Measurements from ENCODE around the gene GRIK3.
"Not testable (repeated sequence)": the region's sequence is repeated elsewhere in the genome, so short reads cannot be mapped to it uniquely, and the experiment has no call there.

The GRIK3 gene

GRCh38 chr1:36900128-36900527 is 134.2 kb downstream of the GRIK3 start:
- DNase-seq: no peak

- not testable (repeated sequence) for DNase-seq
These were observed 136.5 kb downstream of the GRIK3 start for GRCh38 chr1:36897813-36898212.

GRCh38 chr1:36894824-36895223 is 139.5 kb downstream of the GRIK3 start:
- DNase-seq: no peak

- DNase-seq: no peak
These were observed 143.5 kb downstream of the GRIK3 start for GRCh38 chr1:36890776-36891175.

DNA sequence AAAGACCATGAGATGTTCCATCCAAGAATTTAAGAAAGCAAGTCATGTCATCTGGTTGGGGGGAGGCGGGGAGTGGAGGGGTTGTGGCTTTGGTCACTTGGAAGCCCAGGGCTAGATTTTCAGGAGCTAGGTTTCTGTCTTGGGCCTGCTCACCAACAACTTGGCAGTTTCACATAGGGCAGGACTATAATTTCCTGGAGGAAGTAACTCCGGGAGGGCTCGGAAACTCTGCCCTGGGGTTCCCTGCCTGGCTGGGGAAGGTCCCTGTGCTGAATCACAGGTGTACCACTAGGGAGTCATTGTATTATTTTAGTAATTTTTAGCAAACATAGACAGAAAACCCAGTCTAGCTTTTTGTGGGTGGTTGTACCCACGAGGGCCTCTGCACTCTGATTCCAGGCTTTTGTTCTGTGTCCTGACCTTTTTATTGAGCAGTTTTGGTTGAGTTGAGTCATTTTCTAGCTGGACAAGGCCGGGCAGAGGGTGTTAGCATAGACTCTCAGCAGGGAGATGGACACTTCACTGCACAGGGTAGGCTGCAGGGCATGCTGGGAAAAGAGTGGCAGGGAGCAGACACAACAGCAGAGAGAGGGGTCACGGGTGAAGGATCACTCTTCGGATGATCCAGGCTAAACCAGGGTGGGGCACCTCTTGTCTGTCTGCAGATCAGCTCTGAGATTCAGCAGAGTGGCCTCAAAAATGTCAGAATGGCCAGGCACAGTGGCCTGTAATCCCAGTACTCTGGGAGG is 144.7 kb downstream of the GRIK3 start:
- DNase-seq: no peak

- no peak for DNase-seq
These were observed 145.4 kb downstream of the GRIK3 start for GRCh38 chr1:36888811-36889477.

DNA sequence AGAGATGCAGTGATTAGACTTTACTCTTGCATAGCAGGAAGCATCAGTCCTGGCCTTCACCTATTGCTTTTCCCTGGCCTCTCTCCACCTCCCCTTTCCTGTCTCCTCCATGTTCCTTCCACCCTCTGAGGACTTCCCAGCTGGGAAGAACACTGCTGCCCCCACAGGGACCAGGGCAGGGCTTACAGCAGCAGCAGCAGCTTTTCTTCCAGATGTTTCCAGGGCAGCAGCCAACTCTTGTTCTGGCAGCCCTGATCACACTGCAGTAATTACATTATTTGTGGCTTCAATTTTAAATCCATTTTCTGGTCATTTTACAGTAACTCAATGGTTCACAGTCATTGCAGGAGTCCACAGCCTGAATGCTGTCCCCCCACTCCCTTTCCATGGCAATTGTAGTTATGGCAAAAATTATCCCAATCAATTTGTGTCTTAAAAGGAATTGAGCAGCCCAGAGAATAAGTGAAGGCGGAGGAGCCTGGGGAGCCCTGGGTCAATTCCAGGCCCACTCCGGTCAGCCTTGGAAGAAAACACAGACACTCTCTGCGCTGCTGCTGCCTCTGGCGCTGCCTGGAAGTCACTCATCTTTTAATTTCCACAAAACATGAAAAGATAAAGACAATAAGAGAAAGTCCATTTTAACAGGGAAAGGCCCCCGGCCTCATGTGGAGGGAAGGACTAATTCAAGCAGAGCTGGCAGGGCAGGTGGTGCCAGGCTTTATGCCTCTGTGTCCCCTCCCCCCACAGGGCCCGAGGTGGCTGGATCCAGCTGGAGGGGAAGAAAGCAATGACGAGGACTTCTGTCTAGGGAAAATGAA is 148.6 kb downstream of the GRIK3 start:
- no peak for DNase-seq

- no peak for DNase-seq
These were observed 149.5 kb downstream of the GRIK3 start for GRCh38 chr1:36884801-36885200.

DNA sequence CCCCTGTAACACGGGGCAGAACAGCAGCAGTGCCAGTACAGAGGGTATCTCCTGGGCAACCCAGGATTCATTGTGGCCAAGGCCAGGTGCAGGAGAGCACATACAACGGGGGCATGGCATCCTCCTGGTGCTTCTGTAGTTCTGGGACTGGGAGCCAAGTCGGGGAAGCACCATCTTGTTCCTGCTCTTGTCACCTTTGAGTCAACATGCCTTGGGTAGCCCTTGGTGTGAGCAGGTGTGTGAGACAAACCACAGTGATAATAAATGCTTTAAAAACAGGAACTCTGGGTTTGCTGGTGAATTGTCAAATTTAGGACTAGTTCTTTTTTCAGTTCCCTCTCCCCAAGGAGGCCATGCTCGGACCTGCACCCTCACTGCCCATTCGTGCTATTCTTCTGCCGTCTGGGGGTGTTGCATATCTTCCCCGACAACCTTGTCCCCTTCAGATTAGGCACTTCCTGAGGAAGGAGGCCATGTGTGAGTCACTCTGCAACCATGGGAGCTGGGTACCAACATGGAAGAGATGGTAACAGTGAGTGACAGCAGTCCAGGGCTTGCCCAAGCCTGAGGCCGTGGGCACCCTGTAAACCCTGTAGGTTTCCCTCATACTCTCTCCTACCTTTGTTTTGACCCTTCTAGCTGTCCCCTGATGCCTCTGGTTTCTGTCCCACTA is 150.2 kb downstream of the GRIK3 start:
- no peak for DNase-seq

- no peak for DNase-seq
These were observed 150.9 kb downstream of the GRIK3 start for GRCh38 chr1:36883315-36883949.

GRCh38 chr1:36882536-36883285 is 151.6 kb downstream of the GRIK3 start:
- DNase-seq: no peak

GRCh38 chr1:36881541-36881940 is 152.8 kb downstream of the GRIK3 start:
- no peak for DNase-seq

DNA sequence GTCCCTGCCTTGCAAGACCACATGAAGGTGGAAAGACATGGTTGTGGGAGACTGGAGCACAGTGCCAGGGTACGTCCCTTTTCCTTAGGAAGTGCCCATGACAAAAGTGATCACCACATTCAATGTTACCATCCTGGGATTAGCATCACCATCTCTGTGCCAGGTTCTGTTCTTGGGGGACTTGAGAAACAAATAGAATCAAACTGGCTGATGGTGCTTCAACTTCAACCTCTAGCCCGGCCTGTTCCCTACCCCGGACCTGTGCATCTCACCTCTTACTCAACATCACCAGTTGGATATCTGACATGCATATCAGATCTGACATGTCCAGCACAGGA is 153.3 kb downstream of the GRIK3 start:
- DNase-seq: no peak

GRCh38 chr1:36880155-36881067 is 153.9 kb downstream of the GRIK3 start:
- DNase-seq: no peak

GRCh38 chr1:36879613-36880012 is 154.7 kb downstream of the GRIK3 start:
- no peak for DNase-seq

DNA sequence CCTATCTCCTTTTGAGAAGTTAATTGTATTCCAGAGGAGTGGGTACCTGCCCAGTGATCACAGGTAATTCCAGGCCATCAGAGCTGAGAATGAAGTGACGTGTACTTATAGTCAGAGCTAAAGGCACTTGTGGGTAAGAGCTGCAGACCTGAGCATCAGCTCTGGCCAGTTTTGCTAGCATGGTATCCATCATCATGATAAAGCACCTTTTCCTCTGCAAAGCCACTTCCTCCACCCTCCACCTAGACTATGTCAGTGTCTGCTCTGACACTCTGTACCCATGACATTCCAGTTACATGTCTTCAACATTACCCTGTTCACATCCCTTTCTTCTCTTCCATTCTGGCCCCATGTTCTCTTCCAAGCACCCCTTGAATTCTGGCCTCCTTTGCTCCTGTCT is 157.3 kb downstream of the GRIK3 start:
- DNase-seq: no peak

DNA sequence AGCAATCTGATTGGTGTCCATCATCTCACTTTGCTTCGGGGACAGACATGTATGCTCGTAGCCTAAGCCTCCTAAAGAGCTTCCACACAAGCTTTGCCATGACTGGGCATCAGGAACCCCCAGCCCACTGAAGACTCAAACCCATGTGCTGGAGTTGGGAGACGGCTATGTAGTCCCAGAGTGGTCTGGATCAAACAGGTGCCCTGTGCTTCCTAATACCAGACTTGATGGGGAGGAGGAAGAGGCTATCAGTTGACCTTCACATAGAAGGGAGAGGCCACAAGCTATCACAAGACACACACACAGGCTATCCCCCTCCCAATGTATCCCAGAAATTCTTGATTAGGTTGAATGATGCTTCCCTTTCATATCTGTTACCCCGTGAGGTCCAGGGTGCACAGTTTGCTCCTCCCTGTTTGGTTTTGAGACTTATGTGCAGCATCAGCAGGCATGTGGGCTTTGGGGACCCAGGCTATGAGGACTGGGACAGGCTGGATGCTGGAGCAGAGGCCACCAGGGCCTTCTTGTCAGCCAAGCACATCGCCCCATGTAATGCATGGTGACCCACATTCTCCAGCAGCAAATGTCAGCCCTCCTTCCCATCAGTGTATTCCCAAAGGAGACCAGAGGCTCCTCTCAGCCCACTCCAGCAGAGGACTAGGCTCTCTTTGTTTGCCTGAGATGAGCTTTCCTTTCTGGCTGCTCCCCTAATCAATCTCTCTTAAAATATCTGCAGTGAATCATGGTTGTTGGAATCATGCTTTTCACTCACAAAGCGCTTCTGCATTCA is 159.8 kb downstream of the GRIK3 start:
- DNase-seq: no peak

DNA sequence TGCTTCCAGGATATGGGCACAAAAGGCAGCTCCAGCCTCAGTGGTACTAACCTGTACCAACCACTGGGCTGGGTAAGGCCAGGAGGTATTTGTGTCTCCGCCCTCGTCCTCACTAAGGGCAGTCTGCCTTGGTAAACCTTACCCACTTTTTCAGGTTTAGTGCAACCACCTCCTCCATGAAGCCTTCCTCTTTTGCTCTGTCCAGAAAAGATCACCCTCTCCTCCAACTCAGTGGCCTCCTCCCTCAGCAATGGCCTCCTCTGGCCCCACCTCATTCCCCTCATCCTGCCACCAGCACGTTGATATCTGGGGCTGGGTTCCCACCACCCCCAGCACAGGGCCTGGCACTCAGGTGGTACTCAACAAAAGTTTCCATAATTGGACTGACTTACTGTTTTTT is 161.5 kb downstream of the GRIK3 start:
- DNase-seq: no peak

DNA sequence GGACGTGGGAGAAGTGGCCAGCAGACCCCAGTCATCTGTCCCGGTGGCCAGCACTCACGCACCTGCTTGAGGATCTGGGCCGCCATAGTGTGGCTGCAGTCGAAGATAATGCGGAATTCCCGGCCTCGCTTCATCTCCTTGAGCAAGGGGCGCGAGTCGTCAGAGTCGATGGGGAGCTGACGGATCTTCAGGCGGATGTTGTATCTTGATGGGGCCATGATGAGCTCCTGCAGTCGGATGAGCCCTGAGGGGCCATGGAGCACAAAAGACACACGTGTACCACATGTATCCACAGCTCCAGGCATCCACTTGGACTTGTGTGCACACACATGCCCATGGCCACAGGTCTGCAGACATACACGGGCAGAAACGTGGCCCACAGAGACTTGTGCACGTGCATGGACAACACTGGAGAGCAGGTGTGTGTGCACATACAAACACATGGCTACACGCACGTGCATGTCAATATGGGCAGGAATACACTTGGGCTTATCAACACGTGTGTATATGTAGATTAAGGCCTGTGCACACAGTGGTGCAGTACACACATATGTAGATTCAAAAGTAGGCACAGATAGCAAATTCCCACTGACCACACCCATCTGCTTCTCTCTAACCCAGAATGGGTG is 162.1 kb downstream of the GRIK3 start:
- DNase-seq: no peak
